Measurements from ENCODE around the gene SPINT3.

DNA sequence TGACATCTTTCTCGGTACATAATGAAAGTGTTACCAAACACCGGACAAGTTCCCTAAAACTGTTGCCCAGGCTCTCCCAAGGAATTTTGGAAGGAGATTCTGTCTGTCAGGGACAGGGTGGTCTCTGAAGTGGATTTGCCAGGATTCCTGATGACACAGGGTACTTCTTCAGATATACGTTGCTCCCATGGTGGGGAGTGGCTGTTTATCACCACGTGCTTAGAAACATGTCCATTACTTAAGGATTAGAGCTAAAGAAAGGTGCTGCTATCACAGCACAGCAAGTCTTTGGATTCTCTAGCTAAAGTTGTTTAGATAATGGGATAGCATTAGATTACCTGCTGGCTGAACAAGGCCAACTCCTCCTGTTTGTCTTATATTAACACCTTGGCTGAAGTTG is 6.3 kb downstream of the SPINT3 start:
- TF ChIP-seq SIN3A (IDR thresholded peaks at IDR 0.05; ENCODE audit: borderline replicate concordance, insufficient read depth, low read depth, low read length), result no peak
- TF ChIP-seq, protein P1, sequence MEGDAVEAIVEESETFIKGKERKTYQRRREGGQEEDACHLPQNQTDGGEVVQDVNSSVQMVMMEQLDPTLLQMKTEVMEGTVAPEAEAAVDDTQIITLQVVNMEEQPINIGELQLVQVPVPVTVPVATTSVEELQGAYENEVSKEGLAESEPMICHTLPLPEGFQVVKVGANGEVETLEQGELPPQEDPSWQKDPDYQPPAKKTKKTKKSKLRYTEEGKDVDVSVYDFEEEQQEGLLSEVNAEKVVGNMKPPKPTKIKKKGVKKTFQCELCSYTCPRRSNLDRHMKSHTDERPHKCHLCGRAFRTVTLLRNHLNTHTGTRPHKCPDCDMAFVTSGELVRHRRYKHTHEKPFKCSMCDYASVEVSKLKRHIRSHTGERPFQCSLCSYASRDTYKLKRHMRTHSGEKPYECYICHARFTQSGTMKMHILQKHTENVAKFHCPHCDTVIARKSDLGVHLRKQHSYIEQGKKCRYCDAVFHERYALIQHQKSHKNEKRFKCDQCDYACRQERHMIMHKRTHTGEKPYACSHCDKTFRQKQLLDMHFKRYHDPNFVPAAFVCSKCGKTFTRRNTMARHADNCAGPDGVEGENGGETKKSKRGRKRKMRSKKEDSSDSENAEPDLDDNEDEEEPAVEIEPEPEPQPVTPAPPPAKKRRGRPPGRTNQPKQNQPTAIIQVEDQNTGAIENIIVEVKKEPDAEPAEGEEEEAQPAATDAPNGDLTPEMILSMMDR (IDR thresholded peaks at IDR 0.05), result no peak
- no peak for TF ChIP-seq TCF7L2 (IDR thresholded peaks at IDR 0.05; ENCODE audit: low read depth, low read length)
